Calu3 (cell line): ENCODE data around the gene BBOF1. TPM values are rescaled to one million over a fixed set of nuclear protein-coding genes. Genes with fewer than 3 reads are reported as not detected.
"Not testable (repeated sequence)": the region's sequence is repeated elsewhere in the genome, so short reads cannot be mapped to it uniquely, and the experiment has no call there.

Source experiments
- BruUV-seq: library from RNA; stranded (reverse); fragments of 400-500 nt; replicated peaks from 2 replicates; lab custom pipeline; 2021; lab: Mats Ljungman, UMichigan
- CTCF ChIA-PET: fragments of 300-600 bp; sonication (Branson Sonifier 250); formaldehyde crosslinking; loops from one replicate; lab custom pipeline; 2022; ENCODE audit warnings: antibody characterized with exemption; lab: Charles Lee
- DNase-seq: peaks from one replicate; pipeline ENCODE4 v3.0.0; 2022
- H3K27ac Mint-ChIP-seq: one replicate; pipeline ENCODE4 v1.8.0; 2022; ENCODE audit warnings: mixed read lengths; ENCODE audit not compliant: unreplicated experiment
- H3K27me3 Mint-ChIP-seq: one replicate; pipeline ENCODE4 v1.8.0; 2022; ENCODE audit warnings: mixed read lengths; ENCODE audit not compliant: unreplicated experiment
- H3K36me3 Mint-ChIP-seq: one replicate; pipeline ENCODE4 v1.8.0; 2022; ENCODE audit warnings: mild to moderate bottlenecking, moderate library complexity, mixed read lengths; ENCODE audit not compliant: insufficient read depth, unreplicated experiment
- H3K4me1 Mint-ChIP-seq: one replicate; pipeline ENCODE4 v1.8.0; 2022; ENCODE audit warnings: mild to moderate bottlenecking, low read depth, mixed read lengths; ENCODE audit not compliant: unreplicated experiment
- H3K4me3 Mint-ChIP-seq: one replicate; pipeline ENCODE4 v1.8.0; 2022; ENCODE audit warnings: mild to moderate bottlenecking, low read depth, moderate library complexity, mixed read lengths; ENCODE audit not compliant: unreplicated experiment
- H3K9me3 Mint-ChIP-seq: one replicate; pipeline ENCODE4 v1.8.0; 2022; ENCODE audit warnings: low read depth, mixed read lengths; ENCODE audit not compliant: unreplicated experiment
- intact Hi-C: fragments of 100-400 bp; cut with micrococcal nuclease; formaldehyde crosslinking; loops from one replicate; pipeline ENCODE4 v1.10.0; 2022; ENCODE audit not compliant: unreplicated experiment
- total RNA-seq: library from RNA; stranded (reverse); gene quantifications from 2 replicates; pipeline ENCODE4 v1.2.3, GENCODE V29; 2022
- TF ChIP-seq, protein P1 (sequence below): fragments of 200-600 bp; IDR thresholded peaks from one replicate; pipeline ENCODE4 v1.8.0; 2022; ENCODE audit warnings: antibody characterized with exemption; ENCODE audit not compliant: unreplicated experiment

The BBOF1 gene
- total RNA-seq, 1 experiment from 2014 or later, result 1.3 TPM

DNA sequence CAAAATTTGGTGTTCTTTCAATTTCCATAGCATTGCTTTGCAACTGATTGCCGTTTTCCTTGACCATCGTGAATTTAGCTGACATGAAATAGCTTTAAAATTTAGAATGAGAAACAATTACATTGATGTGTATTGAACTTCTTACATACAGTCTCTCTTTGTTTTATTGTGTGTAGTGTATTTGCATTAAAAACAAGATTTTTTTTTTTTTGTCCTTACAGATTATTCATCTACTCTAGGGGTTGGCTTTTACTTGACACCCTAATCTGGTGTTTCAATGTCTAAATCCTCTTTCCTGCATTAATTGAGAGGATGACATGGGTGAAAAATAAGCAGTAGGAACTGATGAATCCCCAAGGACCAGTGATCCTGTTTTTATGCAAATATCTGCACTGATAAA lies 86.2 kb downstream of the BBOF1 start:
- TF ChIP-seq, protein P1, sequence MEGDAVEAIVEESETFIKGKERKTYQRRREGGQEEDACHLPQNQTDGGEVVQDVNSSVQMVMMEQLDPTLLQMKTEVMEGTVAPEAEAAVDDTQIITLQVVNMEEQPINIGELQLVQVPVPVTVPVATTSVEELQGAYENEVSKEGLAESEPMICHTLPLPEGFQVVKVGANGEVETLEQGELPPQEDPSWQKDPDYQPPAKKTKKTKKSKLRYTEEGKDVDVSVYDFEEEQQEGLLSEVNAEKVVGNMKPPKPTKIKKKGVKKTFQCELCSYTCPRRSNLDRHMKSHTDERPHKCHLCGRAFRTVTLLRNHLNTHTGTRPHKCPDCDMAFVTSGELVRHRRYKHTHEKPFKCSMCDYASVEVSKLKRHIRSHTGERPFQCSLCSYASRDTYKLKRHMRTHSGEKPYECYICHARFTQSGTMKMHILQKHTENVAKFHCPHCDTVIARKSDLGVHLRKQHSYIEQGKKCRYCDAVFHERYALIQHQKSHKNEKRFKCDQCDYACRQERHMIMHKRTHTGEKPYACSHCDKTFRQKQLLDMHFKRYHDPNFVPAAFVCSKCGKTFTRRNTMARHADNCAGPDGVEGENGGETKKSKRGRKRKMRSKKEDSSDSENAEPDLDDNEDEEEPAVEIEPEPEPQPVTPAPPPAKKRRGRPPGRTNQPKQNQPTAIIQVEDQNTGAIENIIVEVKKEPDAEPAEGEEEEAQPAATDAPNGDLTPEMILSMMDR, result no peak
- BruUV-seq, result no TSS peak
- Mint-ChIP-seq H3K27me3 (no peaks in the 10 kb centered on the region), H3K36me3 (no peaks in the 10 kb centered on the region), H3K27ac (no peak overlapping the region), H3K4me3 (no peak overlapping the region), H3K4me1 (no peaks in the 10 kb centered on the region), H3K9me3 (no peaks in the 10 kb centered on the region)
- CTCF ChIA-PET, result no interaction called here
- intact Hi-C loops, result no loop called here
- DNase-seq, result no peak

DNA sequence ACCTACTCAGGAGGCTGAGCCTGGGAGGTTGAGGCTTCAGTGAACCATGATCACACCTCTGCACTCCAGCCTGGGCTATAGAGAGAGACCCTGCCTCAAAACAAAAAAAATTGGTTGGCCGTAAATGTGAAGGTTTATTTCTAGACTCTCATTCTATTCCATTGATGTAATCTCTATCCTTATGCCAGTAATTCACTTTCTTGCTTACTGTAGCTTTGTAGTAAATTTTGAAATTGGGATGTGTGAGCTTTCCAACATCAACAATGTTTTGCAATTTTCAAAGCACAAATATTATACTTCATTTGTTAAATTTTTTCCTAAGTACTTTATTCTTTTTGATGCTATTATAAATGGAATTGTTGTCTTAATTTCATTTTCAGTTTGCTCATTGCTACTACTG lies 90.2 kb downstream of the BBOF1 start:
- no peak overlapping the region for H3K27ac Mint-ChIP-seq
- CTCF ChIA-PET, result interaction anchor here (0.6 kb wide), 1 partner anchor 11 kb away, joined by 5 read pairs; no protein-coding TSS in a partner anchor
- H3K27me3 Mint-ChIP-seq, result no peaks in the 10 kb centered on the region
- no TSS peak for BruUV-seq
- DNase-seq, result no peak
- intact Hi-C loops, result no loop called here
- H3K4me1 Mint-ChIP-seq, result no peaks in the 10 kb centered on the region
- TF ChIP-seq, protein P1, result no peak
- no peaks in the 10 kb centered on the region for H3K9me3 Mint-ChIP-seq
- peaks cover 8% of the 10 kb centered on the region for H3K36me3 Mint-ChIP-seq
- H3K4me3 Mint-ChIP-seq, result no peak overlapping the region

DNA sequence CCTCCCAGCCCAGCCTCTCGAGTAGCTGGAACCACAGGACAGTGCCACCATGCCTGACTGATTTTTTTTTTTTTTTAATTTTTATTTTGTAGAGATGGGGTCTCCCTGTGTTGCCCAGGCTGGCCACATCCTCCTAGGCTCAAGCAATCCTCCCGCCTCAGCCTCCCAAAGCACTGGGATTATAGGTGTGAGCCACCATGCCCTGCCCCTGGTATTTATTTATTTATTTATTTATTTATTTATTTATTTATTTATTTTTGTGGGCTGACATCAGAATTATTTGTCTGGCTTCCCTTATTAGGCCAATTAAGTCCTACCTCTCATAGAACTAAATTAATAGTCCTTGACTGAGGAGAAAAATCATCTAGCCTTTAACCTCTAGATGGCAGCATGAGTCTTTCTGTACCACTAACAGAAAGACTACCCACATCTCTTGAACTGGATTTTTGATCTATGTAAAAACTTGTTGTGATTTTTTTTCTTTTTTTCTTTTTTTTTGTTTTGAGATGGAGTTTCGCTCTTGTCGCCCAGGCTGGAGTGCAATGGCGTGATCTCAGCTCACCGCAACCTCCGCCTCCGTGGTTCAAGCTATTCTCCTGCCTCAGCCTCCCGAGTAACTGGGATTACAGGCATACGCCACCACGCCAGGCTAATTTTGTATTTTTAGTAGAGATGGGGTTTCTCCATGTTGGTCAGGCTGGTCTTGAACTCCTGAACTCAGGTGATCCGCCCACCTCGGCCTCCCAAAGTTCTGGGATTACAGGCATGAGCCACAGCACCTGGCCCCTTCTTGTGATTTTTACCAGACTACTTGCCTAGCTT lies 92.5 kb downstream of the BBOF1 start:
- CTCF ChIA-PET, result interaction anchor here (0.6 kb wide), 1 partner anchor 230 kb away, joined by 4 read pairs; no protein-coding TSS in a partner anchor
- not testable (repeated sequence) for H3K9me3 Mint-ChIP-seq, DNase-seq, H3K4me3 Mint-ChIP-seq, H3K27ac Mint-ChIP-seq, H3K27me3 Mint-ChIP-seq, BruUV-seq, H3K4me1 Mint-ChIP-seq, H3K36me3 Mint-ChIP-seq
- intact Hi-C loops, result loop anchor here (1.0 to 10.0 kb wide), 2 partner anchors 93 to 140 kb away; no protein-coding TSS in a partner anchor

Other genes starting within 250 kb of the BBOF1 start
- 9.4 and 12.0 TPM in 2 replicates for gene PTGR2, start 167.5 kb upstream of the BBOF1 start, total RNA-seq
- gene ZNF410, start 132.5 kb upstream of the BBOF1 start, total RNA-seq, result 37.6 and 39.7 TPM in 2 replicates
- gene FAM161B, start 69.3 kb upstream of the BBOF1 start, total RNA-seq, result 1.6 and 1.7 TPM in 2 replicates
- 21.9 and 24.5 TPM in 2 replicates for gene COQ6, start 69.0 kb upstream of the BBOF1 start, total RNA-seq
- gene ENTPD5, start 61 bp upstream of the BBOF1 start, total RNA-seq, result 10.0 and 10.5 TPM in 2 replicates
- 17.2 and 19.6 TPM in 2 replicates for gene ALDH6A1, start 65.1 kb downstream of the BBOF1 start, total RNA-seq
- gene LIN52, start 65.6 kb downstream of the BBOF1 start, total RNA-seq, result 9.1 and 11.2 TPM in 2 replicates
- not detected in 2 replicates for gene VSX2, start 220.1 kb downstream of the BBOF1 start, total RNA-seq